Measurements from ENCODE around the gene AADACL4.
"Not testable (repeated sequence)": the region's sequence is repeated elsewhere in the genome, so short reads cannot be mapped to it uniquely, and the experiment has no call there.

The AADACL4 gene

DNA sequence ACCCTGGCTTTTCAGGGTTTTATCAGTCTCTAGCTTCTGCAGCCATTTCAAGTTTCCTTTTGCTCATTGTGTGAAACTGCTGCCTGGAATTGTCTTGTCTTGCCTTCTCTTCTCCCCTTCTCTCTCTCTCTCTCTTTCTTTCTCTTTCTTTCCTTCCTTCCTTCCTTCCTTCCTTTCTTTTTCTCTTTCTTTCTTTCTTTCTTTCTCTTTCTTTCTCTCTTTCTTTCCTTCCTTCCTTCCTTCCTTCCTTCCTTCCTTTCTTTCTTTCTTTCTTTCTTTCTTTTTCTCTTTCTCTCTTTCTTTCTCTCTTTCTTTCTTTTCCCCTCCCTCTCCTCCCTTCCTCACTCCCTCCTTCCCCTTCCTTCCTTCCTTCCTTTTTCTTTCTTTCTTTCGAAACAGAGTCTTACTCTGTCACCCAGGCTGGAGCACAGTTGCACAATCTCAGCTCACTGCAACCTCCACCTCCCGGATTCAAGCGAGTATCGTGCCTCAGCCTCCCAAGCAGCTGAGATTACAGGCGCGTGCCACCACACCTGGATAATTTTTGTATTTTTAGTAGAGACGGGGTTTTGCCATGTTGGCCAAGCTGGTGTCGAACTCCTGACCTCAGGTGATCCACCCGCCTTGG is 14.1 kb downstream of the AADACL4 start:
- not testable (repeated sequence) for DNase-seq (ENCODE audit: low read depth in 2 of 2)

DNA sequence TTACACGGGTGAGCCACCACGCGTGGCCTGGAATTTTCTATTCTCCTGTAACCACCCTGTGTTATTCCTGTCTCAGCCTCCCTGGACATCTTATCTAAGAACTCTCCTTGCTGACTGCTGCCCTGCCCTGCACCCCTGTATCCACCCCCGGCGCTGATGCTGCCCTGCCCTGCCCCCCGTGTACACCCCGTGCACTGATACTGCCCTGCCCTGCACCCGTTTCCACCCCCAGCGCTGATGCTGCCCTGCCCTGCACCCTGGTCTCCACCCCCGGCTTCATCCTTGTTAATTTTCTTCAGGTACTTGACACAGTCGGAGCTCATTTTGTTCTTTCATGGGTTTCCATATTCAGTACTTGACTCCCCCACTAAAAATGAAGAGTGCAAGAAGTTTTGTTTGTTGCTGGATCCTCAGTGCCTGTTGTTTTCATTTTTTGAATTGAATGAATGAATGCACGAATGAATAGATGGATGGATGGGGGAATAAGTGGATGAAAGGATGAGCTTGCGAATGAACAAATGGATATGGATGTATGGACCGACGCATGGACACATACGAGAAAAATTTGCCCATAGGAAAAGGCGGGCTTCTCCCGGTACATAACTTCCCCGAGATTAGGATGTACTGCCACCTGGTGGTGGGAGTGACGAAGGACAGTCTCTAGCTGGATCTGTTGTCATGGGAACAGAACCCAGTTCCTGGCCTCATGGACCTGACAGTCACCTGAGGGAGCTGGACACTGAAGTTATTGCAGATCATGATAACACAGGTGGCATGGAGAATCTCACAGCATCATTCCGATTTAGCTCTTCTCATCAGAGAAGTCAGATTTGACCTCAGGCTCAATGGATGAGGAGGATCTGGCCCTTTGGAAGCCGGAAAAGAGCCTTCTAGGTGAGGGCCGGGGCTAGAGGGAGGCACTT is 14.9 kb downstream of the AADACL4 start:
- peak; percentile 37 to 62 for DNase-seq (ENCODE audit: low read depth in 2 of 2)

DNA sequence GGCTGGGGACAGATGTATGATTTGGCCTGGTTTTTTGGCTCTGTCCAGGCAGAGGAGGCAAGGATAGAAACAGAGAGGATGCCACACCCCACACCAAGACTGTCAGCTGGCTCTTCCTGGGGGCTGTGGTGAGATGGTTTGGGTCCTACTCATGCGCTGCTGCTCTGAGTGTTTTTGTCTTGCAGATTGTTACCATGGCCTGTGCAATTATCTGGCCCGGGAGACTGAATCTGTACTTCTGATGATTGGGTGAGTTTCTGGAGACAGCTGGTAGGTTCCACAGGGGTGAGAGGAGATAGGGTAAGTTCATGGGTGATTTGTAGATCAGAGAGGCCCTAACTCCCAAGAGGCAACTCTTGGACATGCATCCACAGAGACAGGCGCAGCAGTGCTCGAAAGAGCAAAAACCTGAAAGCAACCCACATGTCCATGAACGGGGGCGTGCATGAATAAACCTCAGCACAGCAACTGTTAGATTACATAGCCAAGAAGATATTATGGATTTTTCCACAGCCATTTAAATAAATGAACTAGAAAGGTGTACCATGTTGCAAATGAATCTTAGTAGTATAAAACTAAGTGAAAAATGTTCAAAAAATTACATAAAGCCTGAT is 17.8 kb downstream of the AADACL4 start:
- DNase-seq (ENCODE audit: low read depth in 2 of 2), result no peak

DNA sequence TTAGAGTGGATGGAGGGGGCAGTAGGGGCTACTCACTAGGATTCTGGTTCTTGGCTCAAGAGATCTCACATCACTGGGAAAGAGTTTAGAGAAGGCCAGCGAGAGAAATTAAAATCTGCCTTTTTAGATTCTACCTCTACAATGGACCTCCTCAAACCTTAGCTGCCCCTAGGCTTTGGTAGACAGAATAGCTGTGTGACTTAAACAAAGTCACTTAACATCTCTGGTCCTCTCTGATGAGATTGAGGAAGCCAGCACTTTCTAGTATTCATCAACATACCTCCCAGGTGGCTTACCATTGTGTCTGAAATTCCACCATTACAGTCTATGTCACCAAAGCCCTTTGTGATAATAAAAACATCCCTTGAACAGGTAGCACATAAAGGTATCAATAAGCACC is 18.7 kb downstream of the AADACL4 start:
- DNase-seq (ENCODE audit: low read depth in 2 of 2), result no peak

DNA sequence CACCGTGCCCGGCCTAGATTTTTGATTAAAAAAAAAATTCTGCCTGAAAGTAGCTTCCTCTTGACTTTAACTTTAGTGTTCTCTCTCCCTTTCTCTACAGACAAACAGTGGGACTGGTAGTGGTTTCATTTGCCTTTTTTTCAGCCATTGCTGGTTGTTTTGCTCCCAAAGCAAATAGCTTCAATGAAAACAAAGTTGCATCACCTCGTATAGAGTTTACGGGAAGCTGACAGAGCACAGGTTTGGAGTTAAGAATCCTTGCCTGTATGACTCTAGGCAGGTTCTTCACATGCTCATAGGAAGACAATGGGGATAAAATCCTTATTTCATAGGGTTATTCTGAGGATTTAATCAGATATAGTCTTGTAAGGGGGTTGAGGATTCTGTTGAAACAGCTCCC is 21.6 kb downstream of the AADACL4 start:
- no peak for DNase-seq (ENCODE audit: low read depth in 2 of 2)

DNA sequence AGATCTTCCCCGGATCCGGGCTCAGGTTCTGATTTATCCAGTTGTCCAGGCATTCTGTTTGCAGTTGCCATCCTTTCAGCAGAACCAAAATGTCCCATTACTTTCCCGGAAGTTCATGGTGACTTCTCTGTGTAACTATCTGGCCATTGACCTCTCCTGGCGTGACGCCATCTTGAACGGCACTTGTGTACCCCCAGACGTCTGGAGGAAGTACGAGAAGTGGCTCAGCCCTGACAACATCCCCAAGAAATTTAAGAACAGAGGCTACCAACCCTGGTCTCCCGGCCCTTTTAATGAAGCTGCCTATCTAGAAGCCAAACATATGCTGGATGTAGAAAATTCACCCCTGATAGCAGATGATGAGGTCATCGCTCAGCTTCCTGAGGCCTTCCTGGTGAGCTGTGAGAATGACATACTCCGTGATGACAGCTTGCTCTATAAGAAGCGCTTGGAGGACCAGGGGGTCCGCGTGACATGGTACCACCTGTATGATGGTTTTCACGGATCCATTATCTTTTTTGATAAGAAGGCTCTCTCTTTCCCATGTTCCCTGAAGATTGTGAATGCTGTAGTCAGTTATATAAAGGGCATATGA is 22.4 kb downstream of the AADACL4 start:
- DNase-seq (ENCODE audit: low read depth in 2 of 2), result no peak

DNA sequence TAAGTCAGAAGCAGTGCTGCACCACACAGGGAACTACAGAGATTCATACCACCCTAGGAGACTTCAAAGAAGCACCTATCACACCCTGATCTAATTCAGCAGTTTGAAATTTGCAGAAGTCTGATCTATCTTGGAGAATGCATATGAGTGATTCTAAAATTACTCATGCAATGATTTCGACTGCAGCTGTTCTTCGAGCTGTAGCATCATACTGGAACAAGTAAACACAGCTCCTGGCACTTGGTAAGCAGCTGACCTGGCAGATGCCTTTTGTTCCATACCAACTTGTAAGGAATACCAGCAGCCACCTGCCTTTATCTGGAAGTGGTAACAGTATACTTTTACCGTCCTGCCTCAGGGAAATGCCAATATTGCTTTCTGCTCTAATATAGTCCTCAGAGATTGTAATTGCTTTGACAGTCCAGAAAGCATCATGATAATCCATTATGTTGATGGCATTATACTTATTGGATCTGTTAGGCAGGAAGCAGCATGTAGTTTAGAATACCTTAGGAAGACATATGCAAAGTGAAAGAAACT is 25.7 kb downstream of the AADACL4 start:
- DNase-seq (ENCODE audit: low read depth in 2 of 2), result no peak

DNA sequence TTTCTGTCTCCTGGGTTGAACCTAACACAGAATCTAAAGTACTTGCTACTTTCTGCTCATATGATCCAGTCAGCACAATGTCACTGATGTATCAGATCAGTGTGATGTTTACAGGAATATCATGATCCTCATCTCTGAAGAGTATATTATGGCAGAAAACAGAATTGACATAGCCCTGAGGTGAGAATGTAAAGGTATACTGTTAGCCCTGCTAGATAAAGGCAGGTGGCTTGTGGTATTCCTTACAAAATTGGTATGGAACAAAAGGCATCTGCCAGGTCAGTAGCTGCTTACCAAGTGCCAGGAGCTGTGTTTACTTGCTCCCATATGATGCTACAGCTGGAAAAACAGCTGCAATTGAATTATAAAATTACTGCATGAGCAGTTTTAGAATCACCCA is 30.5 kb downstream of the AADACL4 start:
- no peak for DNase-seq (ENCODE audit: low read depth in 2 of 2)

DNA sequence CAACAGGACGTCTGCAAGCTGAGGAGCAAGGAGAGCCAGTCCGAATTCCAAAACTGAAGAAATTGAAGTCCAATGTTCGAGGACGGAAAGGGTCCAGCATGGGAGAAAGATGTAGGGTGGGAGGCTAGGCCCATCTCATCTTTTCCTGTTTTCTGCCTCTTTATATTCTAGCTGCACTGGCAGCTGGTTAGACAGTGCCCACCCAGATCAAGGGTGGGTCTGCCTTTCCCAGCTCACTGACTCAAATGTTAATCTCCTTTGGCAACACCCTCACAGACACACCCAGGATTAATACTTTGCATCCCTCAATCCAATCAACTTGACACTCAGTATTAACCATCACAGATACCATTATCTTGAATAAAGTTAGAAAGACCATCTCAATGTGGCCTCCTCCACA is 32.2 kb downstream of the AADACL4 start:
- DNase-seq (ENCODE audit: low read depth in 2 of 2), result not testable (repeated sequence)

DNA sequence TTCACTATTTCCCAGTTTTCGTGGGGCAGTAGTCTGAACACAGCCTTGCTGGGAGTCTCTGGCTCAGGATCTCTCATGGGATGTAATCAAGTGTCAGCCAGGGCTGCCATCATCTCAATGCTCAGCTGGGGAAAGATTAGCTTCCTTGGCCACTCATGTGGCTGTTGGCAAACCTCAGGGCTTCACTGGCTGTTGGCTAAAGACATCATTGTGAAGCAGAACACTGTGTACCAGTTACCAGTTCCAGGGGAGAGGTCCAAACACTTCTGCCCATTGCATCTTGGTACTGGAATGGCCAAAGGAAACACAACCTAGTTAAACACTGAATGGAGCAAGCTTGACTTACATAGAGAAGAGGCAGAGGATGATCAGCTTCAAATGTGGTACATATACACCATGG is 33.7 kb downstream of the AADACL4 start:
- DNase-seq (ENCODE audit: low read depth in 2 of 2), result no peak

DNA sequence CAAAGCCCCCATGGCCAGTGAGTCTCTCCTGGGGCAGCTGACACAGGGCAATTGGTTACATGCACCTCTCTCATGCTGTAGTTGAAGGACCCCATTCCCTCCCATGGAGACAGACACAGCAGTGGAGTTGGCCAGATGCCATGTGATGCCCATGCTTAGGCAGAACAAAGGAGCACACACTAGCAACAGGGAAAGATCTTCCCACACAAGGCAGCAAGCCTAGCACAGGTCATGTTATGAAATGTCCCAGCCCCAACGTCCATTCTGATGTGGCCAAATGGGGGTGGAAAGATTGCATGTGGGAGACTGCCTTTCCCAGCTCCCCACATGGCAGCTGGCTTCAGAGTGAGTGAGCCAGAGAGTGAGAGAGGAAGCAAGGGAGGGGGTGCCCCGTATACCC is 34.5 kb downstream of the AADACL4 start:
- no peak for DNase-seq (ENCODE audit: low read depth in 2 of 2)

DNA sequence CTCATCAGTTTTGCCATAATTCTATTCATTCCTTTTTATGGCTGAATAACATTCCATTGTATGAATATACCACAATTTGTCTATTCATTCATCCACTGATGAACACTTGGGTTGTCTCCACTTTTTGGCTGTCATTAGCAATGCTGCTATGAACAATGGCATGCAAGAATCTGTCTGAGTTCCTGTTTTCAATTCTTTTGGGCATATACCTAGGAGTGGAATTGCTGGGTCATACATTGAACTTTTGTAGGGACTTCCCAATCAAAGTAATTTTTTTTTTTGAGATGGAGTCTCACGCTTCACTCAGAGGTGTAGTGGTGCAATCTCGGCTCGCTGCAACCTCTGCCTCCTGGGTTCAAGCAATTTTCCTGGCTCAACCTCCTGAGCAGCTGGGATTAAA is 34.9 kb downstream of the AADACL4 start:
- DNase-seq (ENCODE audit: low read depth in 2 of 2), result no peak

DNA sequence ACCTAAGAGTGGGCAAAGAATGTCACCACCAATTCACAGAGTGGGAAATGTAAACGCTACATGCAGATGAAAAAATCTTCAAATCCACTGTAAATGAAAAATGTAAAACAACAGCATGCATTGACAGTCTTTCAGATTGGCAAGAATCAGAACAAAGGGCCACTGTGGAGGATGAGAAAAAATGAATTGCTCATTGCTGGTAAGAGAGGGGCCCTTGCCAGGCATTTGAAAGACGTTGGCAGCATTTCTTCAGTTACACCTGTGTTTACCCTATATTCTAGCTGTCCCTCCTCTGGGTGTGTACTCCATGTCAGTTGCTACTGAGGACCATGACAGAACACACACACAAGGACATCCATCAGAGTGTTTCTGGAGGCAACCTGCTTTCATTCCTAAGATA is 46.3 kb downstream of the AADACL4 start:
- no peak for DNase-seq (ENCODE audit: low read depth in 2 of 2)

DNA sequence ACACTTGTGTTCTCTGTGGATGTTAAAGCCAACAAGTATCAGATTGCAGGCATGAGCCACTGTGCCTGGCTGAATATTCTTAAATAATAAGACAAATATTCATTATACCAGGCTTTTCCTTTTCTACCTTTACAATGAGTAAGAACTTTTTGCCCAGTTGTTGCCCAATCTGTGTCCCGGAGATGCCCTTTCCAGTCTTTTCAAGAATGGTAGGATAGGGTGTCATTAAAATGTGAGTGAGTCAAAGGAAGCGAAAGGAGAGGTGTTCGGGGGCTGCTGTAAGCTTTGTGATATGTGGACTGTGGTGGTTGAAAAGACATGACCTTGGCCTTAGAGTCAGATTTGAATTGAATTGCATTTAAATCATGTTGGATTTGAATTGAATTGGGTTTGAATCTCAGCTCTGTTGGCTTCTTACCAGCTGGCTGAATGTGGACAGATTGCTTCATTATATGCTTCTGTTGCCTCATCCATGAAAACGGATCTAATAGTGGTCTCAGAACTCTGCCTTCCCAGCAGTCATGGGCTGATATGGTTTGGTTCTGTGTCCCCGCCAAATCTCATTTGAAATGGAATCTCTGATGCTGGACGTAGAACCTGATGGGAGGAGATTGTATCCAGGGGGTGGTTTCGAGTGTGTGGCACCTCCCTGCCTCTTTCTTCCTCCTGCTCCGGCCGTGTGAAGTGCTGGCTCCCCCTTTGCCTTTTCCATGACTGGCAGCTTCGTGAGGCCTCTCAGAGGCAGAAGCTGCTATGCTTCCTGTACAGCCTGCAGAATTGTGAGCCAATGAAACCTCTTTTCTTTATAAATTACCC is 49.3 kb downstream of the AADACL4 start:
- DNase-seq (ENCODE audit: low read depth in 2 of 2), result no peak

DNA sequence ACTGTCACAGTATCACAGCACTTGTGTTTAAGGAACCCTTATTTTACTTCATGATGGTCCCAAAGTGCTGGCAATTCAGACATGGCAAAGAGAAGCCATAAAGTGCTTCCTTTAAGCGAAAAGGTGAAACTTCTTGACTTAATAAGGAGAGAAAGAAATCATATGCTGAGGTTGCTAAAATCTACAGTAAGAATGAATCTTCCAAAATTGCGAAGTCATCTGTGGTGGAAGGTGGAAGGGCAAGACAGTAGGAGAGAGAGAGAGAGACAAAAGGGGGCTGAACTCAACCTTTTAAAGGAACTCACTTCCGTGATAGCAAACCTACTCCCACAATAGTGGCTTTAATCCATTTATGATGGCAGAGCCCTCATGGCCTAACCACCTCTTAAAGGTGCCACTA is 52.8 kb downstream of the AADACL4 start:
- DNase-seq (ENCODE audit: low read depth in 2 of 2), result no peak

DNA sequence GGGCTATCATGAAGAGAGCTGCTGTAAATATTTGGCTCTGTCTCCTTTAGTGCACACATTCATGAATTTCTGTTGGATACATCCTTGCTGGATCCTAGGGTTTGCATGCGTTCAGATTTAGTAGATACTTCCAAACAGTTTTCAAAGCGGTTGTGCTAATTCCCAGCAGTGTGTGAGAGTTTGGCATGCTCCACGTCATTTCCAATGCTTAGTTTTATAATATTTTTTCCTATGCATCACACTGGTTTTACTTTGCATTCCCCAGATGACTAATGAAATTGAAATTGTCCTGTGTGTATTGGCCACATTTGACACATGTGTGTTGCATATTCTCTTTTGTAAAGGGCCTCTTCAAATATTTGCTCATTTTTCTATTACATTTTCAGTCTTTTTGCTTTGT is 53.5 kb downstream of the AADACL4 start:
- DNase-seq (ENCODE audit: low read depth in 2 of 2), result no peak

DNA sequence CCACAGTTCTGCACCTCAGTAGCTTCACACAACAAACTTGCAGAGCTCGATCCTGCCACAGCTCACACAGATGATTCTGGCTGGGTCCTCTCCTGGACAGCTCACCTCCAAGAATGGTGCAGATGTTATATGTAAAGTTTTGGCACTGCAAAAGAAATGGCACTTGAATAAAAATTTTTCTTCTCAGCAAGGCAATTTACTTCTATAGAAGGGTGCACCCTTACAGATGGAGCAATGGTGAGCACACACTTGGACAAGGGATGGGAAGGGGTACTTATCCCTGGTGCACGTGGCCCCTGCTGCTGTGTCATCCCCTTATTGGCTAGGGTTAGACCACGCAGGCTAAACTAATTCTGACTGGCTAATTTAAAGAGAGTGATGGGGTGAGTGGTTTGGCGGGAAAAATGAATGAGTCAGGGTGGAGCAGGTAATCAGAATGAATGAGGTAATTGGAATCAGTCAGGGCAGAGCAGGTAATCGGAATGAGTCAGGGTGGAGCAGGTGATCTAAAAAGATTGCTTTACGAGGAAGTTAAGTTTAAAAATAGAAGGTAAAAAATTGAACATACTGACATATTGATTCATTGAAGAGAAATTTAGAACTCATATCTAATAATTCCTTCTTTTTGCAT is 60.1 kb downstream of the AADACL4 start:
- DNase-seq (ENCODE audit: low read depth in 2 of 2), result no peak

DNA sequence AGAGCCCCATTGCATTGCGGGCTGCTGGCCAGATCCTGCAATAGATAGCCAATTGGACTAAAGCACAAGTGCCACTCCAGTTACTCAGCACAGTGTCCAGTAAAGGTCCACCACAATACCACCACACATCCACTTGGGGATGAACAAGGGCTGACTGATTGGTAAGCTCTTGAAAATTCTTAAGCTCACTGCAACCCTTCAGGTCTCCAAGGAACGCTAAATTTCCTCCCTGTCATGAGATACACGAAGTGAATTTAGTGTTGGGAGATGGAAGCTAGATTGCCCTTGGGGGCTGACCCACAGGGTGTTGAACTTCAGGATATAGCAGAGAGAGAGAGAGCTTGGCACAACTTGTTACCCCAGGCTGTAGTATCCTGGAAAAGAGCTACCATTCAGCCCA is 62.2 kb downstream of the AADACL4 start:
- DNase-seq (ENCODE audit: low read depth in 2 of 2), result no peak

DNA sequence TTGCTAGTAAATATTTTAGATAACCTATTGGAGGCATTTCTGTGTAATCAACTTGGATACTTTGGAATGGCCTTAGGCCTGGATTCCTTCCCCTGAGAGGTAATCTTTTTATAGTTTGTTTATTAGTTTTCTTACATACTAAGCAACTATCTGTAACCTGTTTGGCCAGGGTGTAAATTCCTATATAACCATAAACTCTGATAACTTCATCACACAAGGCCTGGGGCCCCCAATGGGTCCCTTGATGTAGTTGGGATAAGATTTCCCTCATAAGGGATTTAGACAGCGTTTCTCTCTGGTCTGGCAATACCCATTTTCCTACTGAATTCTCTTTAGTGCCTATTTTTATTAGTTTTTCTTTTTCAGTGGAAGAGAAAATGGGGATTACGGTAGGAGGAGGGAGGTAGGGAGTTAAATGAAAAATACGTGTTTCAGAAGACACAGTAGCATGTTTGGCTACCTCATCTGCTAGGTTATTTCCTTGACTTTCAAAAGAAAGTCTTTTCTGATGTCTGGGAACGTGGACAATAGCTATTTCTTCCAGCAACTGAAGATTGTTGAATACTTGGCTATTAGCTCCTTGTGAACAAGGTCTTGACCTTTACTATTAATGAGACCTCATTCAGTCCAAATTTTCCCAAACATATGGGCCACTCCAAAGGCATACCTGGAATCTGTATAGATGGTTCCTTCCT is 64.7 kb downstream of the AADACL4 start:
- DNase-seq (ENCODE audit: low read depth in 2 of 2), result no peak

DNA sequence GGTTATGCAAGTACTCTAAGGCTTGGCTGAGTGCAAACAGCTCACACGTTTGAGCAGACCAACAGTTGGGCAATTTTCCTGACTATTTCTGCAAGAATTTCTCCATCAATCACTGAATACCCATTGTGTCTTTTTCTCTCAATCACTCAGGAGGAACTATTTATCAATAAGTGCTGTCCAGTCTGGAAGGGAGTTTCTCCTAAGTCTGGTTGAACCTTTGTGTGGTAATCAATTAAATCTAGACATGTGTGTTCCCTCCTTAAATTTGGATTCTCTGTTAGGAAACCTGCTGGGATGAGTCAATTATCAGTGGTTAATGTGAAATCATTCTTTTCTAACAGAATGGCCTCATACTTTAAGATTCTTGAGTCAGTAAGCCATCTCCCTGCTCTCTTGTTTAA is 65.2 kb downstream of the AADACL4 start:
- no peak for DNase-seq (ENCODE audit: low read depth in 2 of 2)

All from stimulated activated CD8-positive, alpha-beta memory T cell treated with anti-CD3 and anti-CD28 coated beads, Interleukin-7, amount 100 ng/mL, for 1 hour (primary cell).